H1 (cell line): ENCODE results near the gene CPED1. TPM values are rescaled to one million over a fixed set of nuclear protein-coding genes. Genes with fewer than 3 reads are reported as not detected.

ENCODE experiments used
- BACH1 ChIP-seq: IDR thresholded peaks from 2 replicates; pipeline ENCODE4 v1.6.1; 2012; ENCODE audit warnings: low read length, improper control_type of control experiment
- JUND ChIP-seq: IDR thresholded peaks from 2 replicates; pipeline ENCODE4 v1.6.1; 2011; ENCODE audit warnings: mild to moderate bottlenecking, improper control_type of control experiment, low read length
- RNF2 ChIP-seq: fragments of 200-900, 300-1000 bp; sonication (generic); IDR thresholded peaks from 2 replicates; pipeline ENCODE4 v1.7.1; 2016; ENCODE audit warnings: borderline replicate concordance, low read depth, mild to moderate bottlenecking, antibody characterized with exemption, low read length; ENCODE audit not compliant: poor library complexity, severe bottlenecking; ENCODE audit errors: missing control alignments
- SIX5 ChIP-seq: IDR thresholded peaks from 2 replicates; pipeline ENCODE4 v1.6.1; 2011; ENCODE audit warnings: mild to moderate bottlenecking, low read depth, low read length
- polyA plus RNA-seq, 7 experiments: library from polyadenylated mRNA; depleted of rRNA in 3 of 7; stranded (reverse) in 5 of 7; unstranded in 2 of 7; fragments of >200 nt in 5 of 7; fragments of 200-250 nt in 2 of 7; gene quantifications; 1 replicate in 5 of 7; 2 replicates in 1 of 7; 4 replicates in 1 of 7; pipeline versions ENCODE4 v1.2.1 to v1.2.3, GENCODE V29; 2011 to 2013; ENCODE audit warnings: missing spikeins in 2 of 7, mixed read lengths in 2 of 7
- total RNA-seq: library from RNA; stranded (reverse); fragmentation: NEBNext Ultra II Directional; extraction: Animal tissue kit (Norgen Biotek cat#: 25700); gene quantifications from 2 replicates; pipeline ENCODE4 v1.2.1, GENCODE V29; 2021
- TF ChIP-seq, protein P1 (sequence below): fragments of 300-600 bp; sonication (generic); IDR thresholded peaks from 2 replicates; pipeline ENCODE4 v1.7.1; 2012; ENCODE audit warnings: low read length, moderate library complexity, mild to moderate bottlenecking, inconsistent platforms; ENCODE audit not compliant: insufficient replicate concordance

Gene CPED1
- total and polyA plus RNA-seq, 2 of the 8 experiments (the other 6 are each of a cell fraction or from before 2014, with no cell fraction given) = 0.08 to 0.39 TPM

DNA sequence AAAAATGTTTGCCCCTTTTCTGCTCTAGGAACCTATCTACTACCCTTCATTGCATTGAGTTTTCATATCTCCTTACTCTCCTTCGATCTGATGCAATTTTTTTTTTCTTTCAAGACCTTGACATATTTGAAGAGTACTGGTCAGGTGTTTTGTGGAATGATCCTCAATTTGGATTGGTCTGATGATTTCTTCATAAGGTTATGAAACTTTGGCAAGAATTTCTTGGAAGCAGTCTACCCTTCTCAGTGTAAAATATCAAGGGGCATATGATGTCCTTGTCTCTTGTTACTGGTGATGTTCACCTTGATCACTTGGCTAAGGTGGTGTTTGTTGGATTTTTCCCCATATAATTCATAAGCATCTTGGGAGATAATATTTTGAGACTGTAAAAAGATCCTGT, 64.7 kb downstream of the CPED1 start (continued):
- TF ChIP-seq, protein P1, sequence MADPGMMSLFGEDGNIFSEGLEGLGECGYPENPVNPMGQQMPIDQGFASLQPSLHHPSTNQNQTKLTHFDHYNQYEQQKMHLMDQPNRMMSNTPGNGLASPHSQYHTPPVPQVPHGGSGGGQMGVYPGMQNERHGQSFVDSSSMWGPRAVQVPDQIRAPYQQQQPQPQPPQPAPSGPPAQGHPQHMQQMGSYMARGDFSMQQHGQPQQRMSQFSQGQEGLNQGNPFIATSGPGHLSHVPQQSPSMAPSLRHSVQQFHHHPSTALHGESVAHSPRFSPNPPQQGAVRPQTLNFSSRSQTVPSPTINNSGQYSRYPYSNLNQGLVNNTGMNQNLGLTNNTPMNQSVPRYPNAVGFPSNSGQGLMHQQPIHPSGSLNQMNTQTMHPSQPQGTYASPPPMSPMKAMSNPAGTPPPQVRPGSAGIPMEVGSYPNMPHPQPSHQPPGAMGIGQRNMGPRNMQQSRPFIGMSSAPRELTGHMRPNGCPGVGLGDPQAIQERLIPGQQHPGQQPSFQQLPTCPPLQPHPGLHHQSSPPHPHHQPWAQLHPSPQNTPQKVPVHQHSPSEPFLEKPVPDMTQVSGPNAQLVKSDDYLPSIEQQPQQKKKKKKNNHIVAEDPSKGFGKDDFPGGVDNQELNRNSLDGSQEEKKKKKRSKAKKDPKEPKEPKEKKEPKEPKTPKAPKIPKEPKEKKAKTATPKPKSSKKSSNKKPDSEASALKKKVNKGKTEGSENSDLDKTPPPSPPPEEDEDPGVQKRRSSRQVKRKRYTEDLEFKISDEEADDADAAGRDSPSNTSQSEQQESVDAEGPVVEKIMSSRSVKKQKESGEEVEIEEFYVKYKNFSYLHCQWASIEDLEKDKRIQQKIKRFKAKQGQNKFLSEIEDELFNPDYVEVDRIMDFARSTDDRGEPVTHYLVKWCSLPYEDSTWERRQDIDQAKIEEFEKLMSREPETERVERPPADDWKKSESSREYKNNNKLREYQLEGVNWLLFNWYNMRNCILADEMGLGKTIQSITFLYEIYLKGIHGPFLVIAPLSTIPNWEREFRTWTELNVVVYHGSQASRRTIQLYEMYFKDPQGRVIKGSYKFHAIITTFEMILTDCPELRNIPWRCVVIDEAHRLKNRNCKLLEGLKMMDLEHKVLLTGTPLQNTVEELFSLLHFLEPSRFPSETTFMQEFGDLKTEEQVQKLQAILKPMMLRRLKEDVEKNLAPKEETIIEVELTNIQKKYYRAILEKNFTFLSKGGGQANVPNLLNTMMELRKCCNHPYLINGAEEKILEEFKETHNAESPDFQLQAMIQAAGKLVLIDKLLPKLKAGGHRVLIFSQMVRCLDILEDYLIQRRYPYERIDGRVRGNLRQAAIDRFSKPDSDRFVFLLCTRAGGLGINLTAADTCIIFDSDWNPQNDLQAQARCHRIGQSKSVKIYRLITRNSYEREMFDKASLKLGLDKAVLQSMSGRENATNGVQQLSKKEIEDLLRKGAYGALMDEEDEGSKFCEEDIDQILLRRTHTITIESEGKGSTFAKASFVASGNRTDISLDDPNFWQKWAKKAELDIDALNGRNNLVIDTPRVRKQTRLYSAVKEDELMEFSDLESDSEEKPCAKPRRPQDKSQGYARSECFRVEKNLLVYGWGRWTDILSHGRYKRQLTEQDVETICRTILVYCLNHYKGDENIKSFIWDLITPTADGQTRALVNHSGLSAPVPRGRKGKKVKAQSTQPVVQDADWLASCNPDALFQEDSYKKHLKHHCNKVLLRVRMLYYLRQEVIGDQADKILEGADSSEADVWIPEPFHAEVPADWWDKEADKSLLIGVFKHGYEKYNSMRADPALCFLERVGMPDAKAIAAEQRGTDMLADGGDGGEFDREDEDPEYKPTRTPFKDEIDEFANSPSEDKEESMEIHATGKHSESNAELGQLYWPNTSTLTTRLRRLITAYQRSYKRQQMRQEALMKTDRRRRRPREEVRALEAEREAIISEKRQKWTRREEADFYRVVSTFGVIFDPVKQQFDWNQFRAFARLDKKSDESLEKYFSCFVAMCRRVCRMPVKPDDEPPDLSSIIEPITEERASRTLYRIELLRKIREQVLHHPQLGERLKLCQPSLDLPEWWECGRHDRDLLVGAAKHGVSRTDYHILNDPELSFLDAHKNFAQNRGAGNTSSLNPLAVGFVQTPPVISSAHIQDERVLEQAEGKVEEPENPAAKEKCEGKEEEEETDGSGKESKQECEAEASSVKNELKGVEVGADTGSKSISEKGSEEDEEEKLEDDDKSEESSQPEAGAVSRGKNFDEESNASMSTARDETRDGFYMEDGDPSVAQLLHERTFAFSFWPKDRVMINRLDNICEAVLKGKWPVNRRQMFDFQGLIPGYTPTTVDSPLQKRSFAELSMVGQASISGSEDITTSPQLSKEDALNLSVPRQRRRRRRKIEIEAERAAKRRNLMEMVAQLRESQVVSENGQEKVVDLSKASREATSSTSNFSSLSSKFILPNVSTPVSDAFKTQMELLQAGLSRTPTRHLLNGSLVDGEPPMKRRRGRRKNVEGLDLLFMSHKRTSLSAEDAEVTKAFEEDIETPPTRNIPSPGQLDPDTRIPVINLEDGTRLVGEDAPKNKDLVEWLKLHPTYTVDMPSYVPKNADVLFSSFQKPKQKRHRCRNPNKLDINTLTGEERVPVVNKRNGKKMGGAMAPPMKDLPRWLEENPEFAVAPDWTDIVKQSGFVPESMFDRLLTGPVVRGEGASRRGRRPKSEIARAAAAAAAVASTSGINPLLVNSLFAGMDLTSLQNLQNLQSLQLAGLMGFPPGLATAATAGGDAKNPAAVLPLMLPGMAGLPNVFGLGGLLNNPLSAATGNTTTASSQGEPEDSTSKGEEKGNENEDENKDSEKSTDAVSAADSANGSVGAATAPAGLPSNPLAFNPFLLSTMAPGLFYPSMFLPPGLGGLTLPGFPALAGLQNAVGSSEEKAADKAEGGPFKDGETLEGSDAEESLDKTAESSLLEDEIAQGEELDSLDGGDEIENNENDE = no peak
- TF ChIP-seq JUND (no peak), SIX5 (no peak), BACH1 (no peak), RNF2 (no peak)
